Measurements from ENCODE around the gene HIVEP1.

GRCh38 chr6:12007473-12007872, 4.6 kb upstream of the HIVEP1 start:
- TF ChIP-seq POLR2A (IDR thresholded peaks at IDR 0.05), result no peak
- TF ChIP-seq, protein P1, sequence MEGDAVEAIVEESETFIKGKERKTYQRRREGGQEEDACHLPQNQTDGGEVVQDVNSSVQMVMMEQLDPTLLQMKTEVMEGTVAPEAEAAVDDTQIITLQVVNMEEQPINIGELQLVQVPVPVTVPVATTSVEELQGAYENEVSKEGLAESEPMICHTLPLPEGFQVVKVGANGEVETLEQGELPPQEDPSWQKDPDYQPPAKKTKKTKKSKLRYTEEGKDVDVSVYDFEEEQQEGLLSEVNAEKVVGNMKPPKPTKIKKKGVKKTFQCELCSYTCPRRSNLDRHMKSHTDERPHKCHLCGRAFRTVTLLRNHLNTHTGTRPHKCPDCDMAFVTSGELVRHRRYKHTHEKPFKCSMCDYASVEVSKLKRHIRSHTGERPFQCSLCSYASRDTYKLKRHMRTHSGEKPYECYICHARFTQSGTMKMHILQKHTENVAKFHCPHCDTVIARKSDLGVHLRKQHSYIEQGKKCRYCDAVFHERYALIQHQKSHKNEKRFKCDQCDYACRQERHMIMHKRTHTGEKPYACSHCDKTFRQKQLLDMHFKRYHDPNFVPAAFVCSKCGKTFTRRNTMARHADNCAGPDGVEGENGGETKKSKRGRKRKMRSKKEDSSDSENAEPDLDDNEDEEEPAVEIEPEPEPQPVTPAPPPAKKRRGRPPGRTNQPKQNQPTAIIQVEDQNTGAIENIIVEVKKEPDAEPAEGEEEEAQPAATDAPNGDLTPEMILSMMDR (IDR thresholded peaks at IDR 0.05), result no peak
